B cell (primary cell): ENCODE data around the gene SRD5A3. TPM values are rescaled to one million over a fixed set of nuclear protein-coding genes. Genes with fewer than 3 reads are reported as not detected.

ENCODE experiments used
- ATAC-seq: fragments of 200-7000 bp; cut with Tn5 transposase; one replicate; pipeline ENCODE4 v1.10.0; 2021; ENCODE audit warnings: low read depth, mild to moderate bottlenecking, moderate number of reproducible peaks, moderate library complexity
- CTCF ChIA-PET: fragments of 350-600 bp; sonication (Branson Sonifier 250); formaldehyde crosslinking; loops from one replicate; lab custom pipeline; 2021; ENCODE audit warnings: antibody characterized with exemption, inconsistent platforms; lab: Charles Lee
- POLR2A ChIA-PET: fragments of 350-600 bp; sonication (Branson Sonifier 250); formaldehyde crosslinking; loops from one replicate; lab custom pipeline; 2021; ENCODE audit warnings: antibody characterized with exemption; lab: Charles Lee
- DNase-seq: peaks from one replicate; pipeline ENCODE4 v3.0.0; 2013
- H2AFZ ChIP-seq: 2 replicates; pipeline ENCODE4 v1.6.1; 2012; ENCODE audit warnings: mild to moderate bottlenecking, low read depth, low read length; ENCODE audit not compliant: insufficient read depth, poor library complexity, severe bottlenecking
- H3K27ac ChIP-seq, 2 donors: 1 replicate in 1 of 2; 2 replicates in 1 of 2; pipeline ENCODE4 v1.5.1; 2012 to 2013; ENCODE audit warnings: low read length in 2 of 2, mild to moderate bottlenecking in 2 of 2, moderate library complexity in 1 of 2
- H3K27me3 ChIP-seq, 4 experiments: fragments of 200-600 bp in 1 of 4; sonication (generic) in 1 of 4; replicated peaks in 1 of 4; 1 replicate in 2 of 4; 2 replicates in 2 of 4; pipeline versions ENCODE4 v1.6.1 to v1.7.0; 2013 to 2016; ENCODE audit warnings: low read length in 3 of 4, mild to moderate bottlenecking in 2 of 4, mixed read lengths in 1 of 4, moderate library complexity in 1 of 4; ENCODE audit not compliant: insufficient read depth in 4 of 4, control insufficient read depth in 3 of 4; ENCODE audit errors: control extremely low read depth in 1 of 4
- H3K36me3 ChIP-seq, 2 experiments: replicated peaks in 1 of 2; 1 replicate in 1 of 2; 2 replicates in 1 of 2; pipeline versions ENCODE4 v1.6.1 to v1.7.1; 2013; ENCODE audit warnings: low read length in 1 of 2; ENCODE audit not compliant: insufficient read depth in 2 of 2, control insufficient read depth in 1 of 2; ENCODE audit errors: control extremely low read depth in 1 of 2, extremely low read depth in 1 of 2
- H3K4me1 ChIP-seq, 2 donors: fragments of 200-600 bp in 1 of 2; sonication (generic) in 1 of 2; 1 replicate in 1 of 2; 2 replicates in 1 of 2; pipeline versions ENCODE4 v1.5.1 to v1.6.1; 2013 to 2017; ENCODE audit warnings: low read length in 2 of 2; ENCODE audit not compliant: control insufficient read depth in 2 of 2, insufficient read depth in 2 of 2
- H3K4me2 ChIP-seq: replicated peaks from 2 replicates; pipeline ENCODE3; 2012; ENCODE audit warnings: mild to moderate bottlenecking, low read depth, low read length; ENCODE audit not compliant: poor library complexity, severe bottlenecking
- H3K4me3 ChIP-seq, 5 experiments: fragments of 200-600 bp in 1 of 5; sonication (generic) in 1 of 5; 1 replicate in 3 of 5; 2 replicates in 2 of 5; pipeline versions ENCODE4 v1.5.1 to v1.7.0; 2011 to 2016; ENCODE audit warnings: low read length in 4 of 5, mild to moderate bottlenecking in 4 of 5, low read depth in 2 of 5, control low read depth in 1 of 5, moderate library complexity in 1 of 5; ENCODE audit not compliant: insufficient read depth in 1 of 5; ENCODE audit errors: control extremely low read depth in 1 of 5, extremely low read depth in 1 of 5
- H3K79me2 ChIP-seq: fragments of 200-600 bp; sonication (generic); one replicate; pipeline ENCODE4 v1.6.0; 2016; ENCODE audit warnings: low read length; ENCODE audit not compliant: control insufficient read depth, insufficient read depth
- H3K9ac ChIP-seq: fragments of 200-600 bp; sonication (generic); 2 replicates; pipeline ENCODE4 v1.6.1; 2017; ENCODE audit warnings: mild to moderate bottlenecking, low read length, moderate library complexity
- H3K9me3 ChIP-seq, 3 donors: one replicate each; pipeline versions ENCODE4 v1.6.1 to v1.7.1; 2013; ENCODE audit warnings: low read length in 2 of 3; ENCODE audit not compliant: control insufficient read depth in 2 of 3, insufficient read depth in 1 of 3; ENCODE audit errors: control extremely low read depth in 1 of 3
- H4K20me1 ChIP-seq: 2 replicates; pipeline ENCODE4 v1.6.0; 2012; ENCODE audit warnings: mild to moderate bottlenecking, low read length; ENCODE audit not compliant: insufficient read depth, control insufficient read depth, poor library complexity, severe bottlenecking
- H3K27ac Mint-ChIP-seq: one replicate; pipeline ENCODE4 v1.8.0; 2021; ENCODE audit warnings: mixed read lengths
- H3K27me3 Mint-ChIP-seq: one replicate; pipeline ENCODE4 v1.8.0; 2021; ENCODE audit warnings: mixed read lengths
- H3K4me1 Mint-ChIP-seq: one replicate; pipeline ENCODE4 v1.8.0; 2021; ENCODE audit warnings: mixed read lengths
- H3K4me3 Mint-ChIP-seq: one replicate; pipeline ENCODE4 v1.8.0; 2021; ENCODE audit warnings: mixed read lengths
- H3K9me3 Mint-ChIP-seq: one replicate; pipeline ENCODE4 v1.8.0; 2022; ENCODE audit warnings: mixed read lengths; ENCODE audit not compliant: insufficient read depth
- CTCF ChIP-seq: fragments of 200-600 bp; IDR thresholded peaks from one replicate; pipeline ENCODE4 v1.8.0; 2022; ENCODE audit warnings: antibody characterized with exemption, mild to moderate bottlenecking
- EZH2 ChIP-seq: IDR thresholded peaks from 2 replicates; pipeline ENCODE4 v1.6.1; 2012; ENCODE audit warnings: borderline replicate concordance, low read depth, mild to moderate bottlenecking, moderate library complexity, low read length; ENCODE audit not compliant: insufficient read depth, poor library complexity, severe bottlenecking
- WGBS: methylation state at CpG from one replicate; pipeline ENCODE4 v1.1.5; 2013; ENCODE audit warnings: missing lambda C conversion rate; ENCODE audit not compliant: insufficient coverage; 5-methylcytosine and 5-hydroxymethylcytosine counted together
- intact Hi-C: fragments of 100-400 bp; cut with micrococcal nuclease; formaldehyde crosslinking; loops from one replicate; pipeline ENCODE4 v1.10.0; 2022
- polyA plus RNA-seq: library from polyadenylated mRNA; depleted of rRNA; stranded (reverse); fragments of >200 nt; gene quantifications from 2 replicates; pipeline ENCODE4 v1.2.3, GENCODE V29; 2012
- total RNA-seq, 2 donors: library from RNA; stranded (reverse); fragments of 120-200 nt in 1 of 2; gene quantifications; 1 replicate in 1 of 2; 2 replicates in 1 of 2; pipeline versions ENCODE4 v1.2.3 to v1.2.4, GENCODE V29; 2013 to 2022

Gene SRD5A3
- total and polyA plus RNA-seq, 2 donors (not counting 1 experiment from before 2014, with no cell fraction given), result 0.88 to 3.6 TPM

GRCh38 chr4:55397520-55398321, 51.7 kb downstream of the SRD5A3 start:
- intact Hi-C loops, result loop anchor here (5.0 to 10.0 kb wide), 4 partner anchors 1067 to 1580 kb away; partner anchors contain the start of genes CHIC2, NOA1, POLR2B and REST
- Histone ChIP-seq H3K27ac (peak overlapping the region in 1 of 2 donors; percentile 45), H3K9me3 (no peaks in the 10 kb centered on the region), H3K27me3 (no peaks in the 10 kb centered on the region), H3K9ac (peak overlapping the region; percentile 76), H4K20me1 (peaks cover 44% of the 10 kb centered on the region), H3K79me2 (peaks cover 56% of the 10 kb centered on the region), H3K36me3 (peaks cover 0 to 3% of the 10 kb centered on the region in 2 experiments), H3K4me2 (peak overlapping the region; percentile 87), H2AFZ (no peak overlapping the region), H3K4me1 (peaks cover 28 to 33% of the 10 kb centered on the region in 2 donors), H3K4me3 (peak overlapping the region; percentile 67 to 94 (median 77))
- Mint-ChIP-seq H3K4me3 (peak overlapping the region; percentile 86), H3K27me3 (no peaks in the 10 kb centered on the region), H3K4me1 (peaks cover 46% of the 10 kb centered on the region), H3K27ac (peak overlapping the region; percentile 79), H3K9me3 (no peaks in the 10 kb centered on the region)
- WGBS, result 56% methylated on average over 8 of the region's 15 CpGs
- DNase-seq (peak; percentile 19), ATAC-seq (no peak)
- ChIA-PET CTCF (interaction anchor here (1.8 to 2.3 kb wide), 2 partner anchors 11 to 52 kb away, joined by 7 to 20 read pairs; partner anchors contain the start of gene SRD5A3), POLR2A (no interaction called here)
- TF ChIP-seq CTCF, result no peak
- no peak for TF ChIP-seq EZH2
